ENCODE data around the gene DNMT3A. TPM values are rescaled to one million over a fixed set of nuclear protein-coding genes. Genes with fewer than 3 reads are reported as not detected.

Gene DNMT3A
- total RNA-seq, 4 donors from 2014 or later: 11.3 to 29.5 (median 16.9) TPM

DNA sequence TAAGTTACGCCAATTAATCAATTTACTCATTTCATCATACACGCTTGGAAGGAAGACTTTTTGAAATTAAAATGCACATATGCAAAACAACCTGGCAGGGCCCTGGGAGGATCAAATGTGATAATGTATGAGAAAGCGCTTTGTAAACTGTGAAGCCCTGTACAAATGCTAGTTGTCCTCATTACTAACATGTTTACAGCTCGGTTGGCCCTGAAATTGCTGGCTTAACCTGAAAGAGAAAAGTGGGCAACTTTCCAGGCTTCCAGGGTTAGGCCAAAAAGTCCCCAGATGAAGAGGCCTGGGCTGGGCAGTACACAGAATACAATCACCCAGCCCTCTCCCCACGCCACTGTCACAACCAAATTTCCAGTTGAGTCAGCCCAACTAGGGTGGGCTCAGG lies 60.2 kb downstream of the DNMT3A start:
- TF ChIP-seq POLR2A (IDR thresholded peaks at IDR 0.05; ENCODE audit: low read depth) (no peak), POLR2AphosphoS5 (IDR thresholded peaks at IDR 0.05) (no peak), EP300 (IDR thresholded peaks at IDR 0.05) (no peak)
- TF ChIP-seq, protein P1, sequence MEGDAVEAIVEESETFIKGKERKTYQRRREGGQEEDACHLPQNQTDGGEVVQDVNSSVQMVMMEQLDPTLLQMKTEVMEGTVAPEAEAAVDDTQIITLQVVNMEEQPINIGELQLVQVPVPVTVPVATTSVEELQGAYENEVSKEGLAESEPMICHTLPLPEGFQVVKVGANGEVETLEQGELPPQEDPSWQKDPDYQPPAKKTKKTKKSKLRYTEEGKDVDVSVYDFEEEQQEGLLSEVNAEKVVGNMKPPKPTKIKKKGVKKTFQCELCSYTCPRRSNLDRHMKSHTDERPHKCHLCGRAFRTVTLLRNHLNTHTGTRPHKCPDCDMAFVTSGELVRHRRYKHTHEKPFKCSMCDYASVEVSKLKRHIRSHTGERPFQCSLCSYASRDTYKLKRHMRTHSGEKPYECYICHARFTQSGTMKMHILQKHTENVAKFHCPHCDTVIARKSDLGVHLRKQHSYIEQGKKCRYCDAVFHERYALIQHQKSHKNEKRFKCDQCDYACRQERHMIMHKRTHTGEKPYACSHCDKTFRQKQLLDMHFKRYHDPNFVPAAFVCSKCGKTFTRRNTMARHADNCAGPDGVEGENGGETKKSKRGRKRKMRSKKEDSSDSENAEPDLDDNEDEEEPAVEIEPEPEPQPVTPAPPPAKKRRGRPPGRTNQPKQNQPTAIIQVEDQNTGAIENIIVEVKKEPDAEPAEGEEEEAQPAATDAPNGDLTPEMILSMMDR (IDR thresholded peaks at IDR 0.05): no peak
- H3K4me3 ChIP-seq: no peak overlapping the region
- H3K36me3 ChIP-seq: peaks cover 7 to 38% (median 24%) of the 10 kb centered on the region in 4 donors
- WGBS: 69% methylated on average over 4 of the region's 5 CpGs
- H3K4me1 ChIP-seq: peaks cover 36 to 66% (median 61%) of the 10 kb centered on the region in 4 donors
- H3K9me3 ChIP-seq: no peaks in the 10 kb centered on the region
- intact Hi-C loops (cut with DNase I): no loop called here
- no peak overlapping the region for H3K27ac ChIP-seq (replicated peaks in 1 of 4)
- no peak for DNase-seq (ENCODE audit: extremely low spot score)
- no peaks in the 10 kb centered on the region for H3K27me3 ChIP-seq

DNA sequence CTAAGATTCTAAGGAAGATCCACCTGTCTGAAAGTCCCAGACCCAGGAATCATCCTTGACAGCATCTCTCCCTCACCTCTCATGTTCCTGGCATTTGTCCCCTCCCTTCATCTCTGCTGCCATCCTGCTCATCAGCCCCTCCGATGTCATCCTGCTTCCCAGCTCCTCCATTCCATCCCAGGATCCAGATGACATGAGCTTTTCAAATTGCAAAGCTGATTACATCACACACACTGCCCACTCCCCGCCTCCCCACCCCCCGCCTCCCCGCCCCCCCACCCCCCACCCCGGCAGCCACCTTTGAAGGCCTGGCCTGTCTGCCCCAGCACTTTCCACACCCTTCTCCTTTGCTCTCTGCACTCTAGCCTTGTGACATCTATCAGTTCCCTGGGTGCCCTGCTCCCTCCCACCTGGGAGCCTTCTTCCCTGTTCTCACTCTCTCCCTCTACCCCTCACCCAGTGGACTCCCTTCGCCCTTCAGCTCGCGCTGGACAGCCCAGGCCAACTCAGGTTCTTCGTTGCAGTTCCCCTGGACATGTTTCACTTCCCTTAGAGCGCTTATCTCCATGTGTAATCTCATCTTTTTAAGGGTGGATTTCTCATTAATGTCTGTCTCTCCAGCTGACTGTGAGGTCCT lies 61.6 kb downstream of the DNMT3A start:
- H3K27me3 ChIP-seq: no peaks in the 10 kb centered on the region
- DNase-seq (ENCODE audit: extremely low spot score): no peak
- peaks cover 7 to 36% (median 23%) of the 10 kb centered on the region in 4 donors for H3K36me3 ChIP-seq
- 81% methylated on average over 10 of the region's 10 CpGs for WGBS
- H3K4me3 ChIP-seq: no peak overlapping the region
- no peaks in the 10 kb centered on the region for H3K9me3 ChIP-seq
- H3K4me1 ChIP-seq: peaks cover 41 to 70% (median 62%) of the 10 kb centered on the region in 4 donors
- intact Hi-C loops (cut with DNase I): no loop called here
- peak overlapping the region in 3 of 4 donors; percentile 80 to 87 (median 87) for H3K27ac ChIP-seq (replicated peaks in 1 of 4)
- TF ChIP-seq POLR2AphosphoS5 (IDR thresholded peaks at IDR 0.05) (no peak), POLR2A (IDR thresholded peaks at IDR 0.05; ENCODE audit: low read depth) (no peak), EP300 (IDR thresholded peaks at IDR 0.05) (no peak)
- TF ChIP-seq, protein P1 (IDR thresholded peaks at IDR 0.05): no peak

DNA sequence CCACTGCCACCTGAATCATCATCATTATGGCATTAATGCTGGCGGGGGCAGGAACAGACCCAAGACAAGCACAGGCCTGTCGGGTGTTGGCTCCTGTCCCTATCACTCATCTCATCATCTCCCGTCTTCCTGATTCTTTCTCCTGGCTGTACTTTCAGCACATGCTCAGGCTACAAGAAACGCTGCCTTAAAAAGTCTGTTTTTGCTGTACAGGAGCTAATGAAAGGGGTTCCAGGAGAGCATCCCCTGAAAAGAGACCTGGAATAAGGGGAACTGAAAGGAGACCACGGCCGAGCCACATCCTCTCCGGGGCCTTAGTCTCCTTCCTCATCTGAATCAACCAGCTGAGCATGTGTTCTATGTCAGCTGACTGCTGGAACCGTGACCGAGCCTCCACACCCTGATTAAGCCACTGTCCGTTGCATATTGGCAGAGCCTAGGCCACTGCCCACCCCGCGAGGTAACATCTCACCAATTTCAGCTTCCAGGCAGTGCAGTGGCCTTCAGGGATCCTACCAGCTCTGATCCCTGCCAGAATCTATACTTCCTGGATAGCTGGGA lies 62.6 kb downstream of the DNMT3A start:
- peak overlapping the region; percentile 80 to 87 (median 84) for H3K27ac ChIP-seq (replicated peaks in 1 of 4)
- no peak overlapping the region for H3K4me3 ChIP-seq
- no peak for TF ChIP-seq EP300 (IDR thresholded peaks at IDR 0.05)
- TF ChIP-seq POLR2AphosphoS5 (IDR thresholded peaks at IDR 0.05): peak; percentile 30 to 54
- peaks cover 48 to 78% (median 68%) of the 10 kb centered on the region in 4 donors for H3K4me1 ChIP-seq
- intact Hi-C loops (cut with DNase I): loop anchor here (2.0 to 10.0 kb wide), 2 partner anchors 62 to 246 kb away; partner anchors contain the start of gene DNMT3A
- H3K27me3 ChIP-seq: no peaks in the 10 kb centered on the region
- peak; percentile 96 for DNase-seq (ENCODE audit: extremely low spot score)
- 34% methylated on average over 12 of the region's 12 CpGs for WGBS
- peaks cover 7 to 42% (median 30%) of the 10 kb centered on the region in 4 donors for H3K36me3 ChIP-seq
- no peaks in the 10 kb centered on the region for H3K9me3 ChIP-seq

DNA sequence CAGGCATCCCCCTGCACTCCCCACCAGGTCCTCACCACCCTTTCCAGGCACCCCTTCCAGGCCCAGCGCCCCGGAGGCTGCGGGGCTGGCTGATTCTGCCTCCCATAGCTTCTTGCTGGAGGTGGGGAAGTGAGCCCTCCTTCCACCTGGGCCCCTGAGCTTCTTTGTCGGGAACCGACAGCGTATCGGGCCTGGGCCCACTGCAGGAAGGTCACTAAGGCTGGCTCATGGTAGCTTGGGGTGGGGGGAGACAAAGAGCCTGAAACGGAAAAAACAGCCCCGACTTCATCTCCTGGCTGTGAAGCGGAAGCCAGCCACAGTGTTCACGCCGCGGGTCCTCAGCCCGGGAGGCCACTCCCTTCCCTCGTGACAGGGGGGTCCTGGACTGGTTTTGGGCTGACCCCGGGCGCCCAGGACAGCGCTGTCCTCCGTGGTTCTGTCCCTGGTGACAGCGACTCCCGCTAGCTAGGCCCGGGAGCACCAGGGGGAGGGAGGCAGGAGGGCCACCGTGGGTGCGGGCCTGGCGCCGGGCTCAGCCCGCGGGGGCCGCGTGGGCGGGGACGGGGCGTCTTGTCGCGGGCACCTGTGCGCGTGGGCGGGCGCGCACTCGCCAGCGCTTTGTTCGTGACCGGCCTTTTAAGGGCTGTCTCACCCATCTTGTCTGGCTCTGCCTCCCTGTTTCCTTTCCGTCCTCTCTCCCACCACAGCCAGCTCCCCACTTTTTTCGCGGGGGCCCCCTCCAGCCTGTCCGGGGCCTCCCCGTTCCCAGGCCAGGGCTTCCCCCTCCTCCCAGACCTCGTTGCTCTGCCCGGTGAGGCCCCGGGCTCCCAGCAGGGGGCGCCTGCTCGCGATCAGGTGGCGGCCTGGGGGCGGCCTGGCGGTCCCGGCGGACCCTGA lies 64.9 kb downstream of the DNMT3A start:
- intact Hi-C loops (cut with DNase I): loop anchor here (10.0 kb wide), 1 partner anchor 248 kb away; no protein-coding TSS in a partner anchor
- peak overlapping the region; percentile 53 to 58 (median 56) for H3K4me3 ChIP-seq
- DNase-seq (ENCODE audit: extremely low spot score): no peak
- H3K36me3 ChIP-seq: peaks cover 0 to 43% (median 28%) of the 10 kb centered on the region in 4 donors
- no peaks in the 10 kb centered on the region for H3K27me3 ChIP-seq
- no peaks in the 10 kb centered on the region for H3K9me3 ChIP-seq
- H3K4me1 ChIP-seq: peaks cover 45 to 79% (median 77%) of the 10 kb centered on the region in 4 donors
- 15% methylated on average over 27 of the region's 60 CpGs for WGBS
- H3K27ac ChIP-seq (replicated peaks in 1 of 4): peak overlapping the region; percentile 80 to 87 (median 84)
- peak in 1 of 2 donors; percentile 8 for TF ChIP-seq POLR2AphosphoS5 (IDR thresholded peaks at IDR 0.05)
- TF ChIP-seq POLR2A (IDR thresholded peaks at IDR 0.05; ENCODE audit: low read depth): no peak
- TF ChIP-seq EP300 (IDR thresholded peaks at IDR 0.05): no peak
- TF ChIP-seq, protein P1 (IDR thresholded peaks at IDR 0.05): peak; percentile 85 to 98 (median 88)
